Measurements from ENCODE around the gene GLG1. TPM values are rescaled to one million over a fixed set of nuclear protein-coding genes. Genes with fewer than 3 reads are reported as not detected.
"Not testable (repeated sequence)": the region's sequence is repeated elsewhere in the genome, so short reads cannot be mapped to it uniquely, and the experiment has no call there.

The GLG1 gene
- 117 TPM for polyA plus RNA-seq (2013, experiment 1 of 2)
- polyA plus RNA-seq (2013, experiment 2 of 2), result 111 TPM

DNA sequence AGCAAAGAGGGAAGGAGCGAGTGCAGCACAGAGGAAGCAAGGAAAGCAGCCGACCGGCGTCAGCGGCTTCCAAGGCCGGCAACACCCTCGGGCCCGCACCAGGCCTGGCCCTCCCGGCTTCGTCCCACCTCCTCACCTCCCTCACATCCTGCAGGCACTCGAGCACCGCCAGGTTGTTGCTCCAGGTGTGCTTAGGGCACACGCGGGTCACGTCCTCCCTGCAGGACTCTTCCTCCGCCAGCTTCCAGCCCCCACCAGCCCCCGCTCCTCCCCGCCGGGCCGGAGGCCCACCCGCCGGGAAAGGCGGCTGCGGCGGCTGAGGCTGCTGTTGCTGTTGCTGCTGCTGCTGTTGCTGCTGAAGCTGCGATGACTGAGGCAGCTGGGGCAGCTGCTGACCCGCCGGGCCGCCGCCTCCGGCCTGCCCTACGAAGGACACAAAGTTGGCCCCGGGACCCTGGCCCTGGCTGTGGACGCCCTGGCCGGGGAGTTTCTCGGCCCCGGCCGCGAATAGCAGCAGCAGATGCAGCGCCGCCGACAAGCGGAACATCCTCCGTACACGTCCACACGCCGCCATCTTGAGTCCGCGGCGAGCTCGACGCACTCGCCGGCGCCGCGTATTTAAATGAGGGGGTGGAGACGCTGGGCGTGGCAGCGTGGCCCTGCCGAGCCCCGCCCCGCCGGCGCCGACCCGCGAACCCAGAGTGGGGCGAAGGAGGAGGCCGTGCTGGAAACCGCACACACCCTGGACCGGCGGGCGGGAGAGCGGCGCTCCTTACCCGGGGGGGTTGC, at the start of gene GLG1:
Gene GLG1 (minus strand): TSS at position 594 of the 789 bp plus-strand sequence. CDS start 20 bp downstream, at position 574.
- H4K8ac ChIP-seq (ENCODE audit: low read length), result peak within 1 kb of the TSS; percentile 21
- H3K23ac ChIP-seq (ENCODE audit: low read length in 2 of 2), result peak within 1 kb of the TSS; percentile 69 to 99
- no peaks in the 10 kb centered on the region for H3K79me1 ChIP-seq (replicated peaks; ENCODE audit: low read length, poor library complexity, severe bottlenecking)
- H3K36me3 ChIP-seq (ENCODE audit: control insufficient read depth in 1 of 2, insufficient read depth in 2 of 2, low read depth in 1 of 2, low read length in 2 of 2), result no peaks in the 10 kb centered on the region
- H2AFZ ChIP-seq (ENCODE audit: low read depth, low read length), result peak within 1 kb of the TSS; percentile 76
- H3K4me2 ChIP-seq (ENCODE audit: low read length, poor library complexity, severe bottlenecking), result peak within 1 kb of the TSS; percentile 57
- peak within 1 kb of the TSS; percentile 90 for H4K91ac ChIP-seq (ENCODE audit: low read length)
- no peaks in the 10 kb centered on the region for H3K27me3 ChIP-seq (ENCODE audit: control insufficient read depth in 1 of 2, insufficient read depth in 1 of 2, low read length in 2 of 2)
- H2BK120ac ChIP-seq (ENCODE audit: low read depth, low read length), result peak within 1 kb of the TSS; percentile 37
- peak within 1 kb of the TSS; percentile 39 for H2BK15ac ChIP-seq (ENCODE audit: low read depth, poor library complexity, severe bottlenecking)
- H3K9ac ChIP-seq (ENCODE audit: low read length), result peak within 1 kb of the TSS; percentile 95
- peak within 1 kb of the TSS; percentile 33 for H2BK5ac ChIP-seq (ENCODE audit: low read depth, low read length, poor library complexity, severe bottlenecking)
- H2BK12ac ChIP-seq (ENCODE audit: low read length in 2 of 2), result peak within 1 kb of the TSS; percentile 38 to 72
- H3K9me3 ChIP-seq (ENCODE audit: control insufficient read depth, low read length), result no peaks in the 10 kb centered on the region
- peak within 1 kb of the TSS; percentile 82 to 96 for H3K4me3 ChIP-seq (ENCODE audit: insufficient read depth in 1 of 2, low read depth in 1 of 2, low read length in 2 of 2)
- H3K4ac ChIP-seq (ENCODE audit: low read depth in 1 of 2, low read length in 2 of 2), result peak within 1 kb of the TSS; percentile 19 to 36
- H3K14ac ChIP-seq (ENCODE audit: low read length in 2 of 2), result peak within 1 kb of the TSS; percentile 5 to 96
- peak within 1 kb of the TSS; percentile 84 for H3K27ac ChIP-seq (ENCODE audit: low read length, poor library complexity, severe bottlenecking)
- under 1% methylated on average over 76 of the region's 77 CpGs for WGBS
- no peak within 1 kb of the TSS for H2AK5ac ChIP-seq (ENCODE audit: low read length, severe bottlenecking)
- H3K18ac ChIP-seq (ENCODE audit: low read depth in 1 of 2, low read length in 2 of 2), result peak within 1 kb of the TSS; percentile 60 to 73
- peak; percentile 92 for DNase-seq
- peaks cover 13% of the 10 kb centered on the region for H3K4me1 ChIP-seq (ENCODE audit: control insufficient read depth, insufficient read depth, low read depth, low read length)

DNA sequence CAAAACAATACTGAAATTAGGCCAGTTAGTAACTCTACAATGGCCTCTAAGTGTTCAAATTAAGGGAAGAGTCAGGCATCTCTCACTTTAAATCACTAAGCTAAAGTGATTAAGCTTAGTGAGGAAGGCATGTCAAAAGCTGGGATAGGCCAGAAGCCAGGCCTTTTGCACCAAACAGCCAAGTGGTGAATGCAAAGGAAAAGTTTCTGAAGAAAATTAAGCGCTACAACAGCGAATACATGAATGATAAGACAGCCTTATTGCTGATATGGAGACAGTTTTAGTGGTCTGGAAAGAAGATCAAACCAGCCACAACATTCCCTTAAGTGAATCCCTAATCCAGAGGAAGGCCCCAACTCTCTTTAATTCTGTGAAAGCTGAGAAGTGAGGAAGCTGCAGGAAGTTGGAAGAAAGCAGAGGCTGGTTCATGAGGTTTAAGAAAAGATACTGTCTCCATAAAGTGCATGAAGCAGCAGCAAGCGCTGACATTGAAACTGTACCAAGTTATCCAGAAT, 47.7 kb upstream of the GLG1 start:
- Histone ChIP-seq H2BK120ac (ENCODE audit: low read depth, low read length) (no peak overlapping the region), H3K36me3 (ENCODE audit: control insufficient read depth in 1 of 2, insufficient read depth in 2 of 2, low read depth in 1 of 2, low read length in 2 of 2) (peaks cover 18 to 61% of the 10 kb centered on the region in 2 experiments), H2BK15ac (ENCODE audit: low read depth, poor library complexity, severe bottlenecking) (no peak overlapping the region), H3K27ac (ENCODE audit: low read length, poor library complexity, severe bottlenecking) (no peak overlapping the region), H4K91ac (ENCODE audit: low read length) (no peak overlapping the region), H3K79me1 (replicated peaks; ENCODE audit: low read length, poor library complexity, severe bottlenecking) (peaks cover 10% of the 10 kb centered on the region), H4K8ac (ENCODE audit: low read length) (no peak overlapping the region), H3K4me1 (ENCODE audit: control insufficient read depth, insufficient read depth, low read depth, low read length) (peaks cover 3% of the 10 kb centered on the region), H3K9me3 (ENCODE audit: control insufficient read depth, low read length) (no peaks in the 10 kb centered on the region), H3K4me3 (ENCODE audit: insufficient read depth in 1 of 2, low read depth in 1 of 2, low read length in 2 of 2) (no peak overlapping the region), H2BK12ac (ENCODE audit: low read length in 2 of 2) (no peak overlapping the region), H3K9ac (ENCODE audit: low read length) (no peak overlapping the region), H3K4me2 (ENCODE audit: low read length, poor library complexity, severe bottlenecking) (no peak overlapping the region), H3K4ac (ENCODE audit: low read depth in 1 of 2, low read length in 2 of 2) (no peak overlapping the region), H2AFZ (ENCODE audit: low read depth, low read length) (no peak overlapping the region), H3K27me3 (ENCODE audit: control insufficient read depth in 1 of 2, insufficient read depth in 1 of 2, low read length in 2 of 2) (no peaks in the 10 kb centered on the region), H3K14ac (ENCODE audit: low read length in 2 of 2) (no peak overlapping the region), H2AK5ac (ENCODE audit: low read length, severe bottlenecking) (no peak overlapping the region), H3K18ac (ENCODE audit: low read depth in 1 of 2, low read length in 2 of 2) (no peak overlapping the region), H2BK5ac (ENCODE audit: low read depth, low read length, poor library complexity, severe bottlenecking) (no peak overlapping the region), H3K23ac (ENCODE audit: low read length in 2 of 2) (no peak overlapping the region)
- WGBS, result 100% methylated on average over 2 of the region's 3 CpGs
- no peak for DNase-seq

DNA sequence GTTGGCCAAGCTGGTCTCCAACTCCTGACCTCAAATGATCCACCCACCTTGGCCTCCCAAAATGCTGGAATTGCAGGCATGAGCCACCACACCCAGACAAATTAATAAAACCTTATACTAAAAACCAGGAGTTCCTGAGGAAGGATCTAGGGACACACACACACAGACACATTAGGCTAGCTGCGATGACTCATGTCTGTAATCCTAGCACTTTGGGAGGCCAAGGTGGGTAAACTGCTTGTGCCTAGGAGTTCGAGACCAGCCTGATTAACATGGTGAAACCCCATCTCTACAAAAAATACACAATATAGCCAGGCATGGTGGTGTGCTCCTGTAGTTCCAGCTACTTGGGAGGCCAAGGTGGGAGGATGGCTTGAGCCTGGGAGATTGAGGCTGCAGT, 46.0 kb upstream of the GLG1 start:
- not testable (repeated sequence) for H3K4me3 ChIP-seq (ENCODE audit: insufficient read depth in 1 of 2, low read depth in 1 of 2, low read length in 2 of 2); H3K4me1 ChIP-seq (ENCODE audit: control insufficient read depth, insufficient read depth, low read depth, low read length); H2BK120ac ChIP-seq (ENCODE audit: low read depth, low read length); H2BK12ac ChIP-seq (ENCODE audit: low read length in 2 of 2); H3K27ac ChIP-seq (ENCODE audit: low read length, poor library complexity, severe bottlenecking); H3K4me2 ChIP-seq (ENCODE audit: low read length, poor library complexity, severe bottlenecking); H3K9ac ChIP-seq (ENCODE audit: low read length); H2BK15ac ChIP-seq (ENCODE audit: low read depth, poor library complexity, severe bottlenecking); H3K23ac ChIP-seq (ENCODE audit: low read length in 2 of 2); H3K14ac ChIP-seq (ENCODE audit: low read length in 2 of 2); H2AFZ ChIP-seq (ENCODE audit: low read depth, low read length); H3K4ac ChIP-seq (ENCODE audit: low read depth in 1 of 2, low read length in 2 of 2); H3K27me3 ChIP-seq (ENCODE audit: control insufficient read depth in 1 of 2, insufficient read depth in 1 of 2, low read length in 2 of 2); H3K9me3 ChIP-seq (ENCODE audit: control insufficient read depth, low read length); H2BK5ac ChIP-seq (ENCODE audit: low read depth, low read length, poor library complexity, severe bottlenecking); H4K8ac ChIP-seq (ENCODE audit: low read length); H3K18ac ChIP-seq (ENCODE audit: low read depth in 1 of 2, low read length in 2 of 2); H2AK5ac ChIP-seq (ENCODE audit: low read length, severe bottlenecking); H4K91ac ChIP-seq (ENCODE audit: low read length)
- H3K36me3 ChIP-seq (ENCODE audit: control insufficient read depth in 1 of 2, insufficient read depth in 2 of 2, low read depth in 1 of 2, low read length in 2 of 2), result peaks cover 17 to 61% of the 10 kb centered on the region in 2 experiments
- WGBS, result 92% methylated on average over 2 of the region's 2 CpGs
- H3K79me1 ChIP-seq (replicated peaks; ENCODE audit: low read length, poor library complexity, severe bottlenecking), result peaks cover 13% of the 10 kb centered on the region
- peak; percentile 30 for DNase-seq

DNA sequence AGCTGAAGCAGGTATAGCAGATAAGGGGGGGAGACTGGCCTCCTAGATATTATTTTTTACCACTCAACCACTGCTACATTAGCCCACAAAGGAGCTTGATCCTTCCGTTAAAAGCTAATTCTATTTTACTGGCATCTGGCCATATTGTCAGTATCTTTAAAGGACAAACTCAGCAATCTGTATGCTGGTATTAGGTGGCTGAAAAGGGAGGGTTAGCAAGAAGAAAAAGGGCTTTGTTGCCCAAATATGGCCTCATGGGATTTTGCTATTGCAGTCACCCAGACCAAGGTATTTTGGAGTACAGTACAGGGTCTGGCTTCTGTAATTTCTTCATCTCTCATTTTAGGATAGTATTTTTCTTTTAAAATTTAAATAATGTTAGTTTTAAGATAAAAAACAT, 45.3 kb upstream of the GLG1 start:
- no peak overlapping the region for H3K4ac ChIP-seq (ENCODE audit: low read depth in 1 of 2, low read length in 2 of 2)
- H2BK120ac ChIP-seq (ENCODE audit: low read depth, low read length), result no peak overlapping the region
- H2BK15ac ChIP-seq (ENCODE audit: low read depth, poor library complexity, severe bottlenecking), result no peak overlapping the region
- no peak overlapping the region for H3K4me2 ChIP-seq (ENCODE audit: low read length, poor library complexity, severe bottlenecking)
- H3K27me3 ChIP-seq (ENCODE audit: control insufficient read depth in 1 of 2, insufficient read depth in 1 of 2, low read length in 2 of 2), result no peaks in the 10 kb centered on the region
- no peak overlapping the region for H2BK5ac ChIP-seq (ENCODE audit: low read depth, low read length, poor library complexity, severe bottlenecking)
- peaks cover 6% of the 10 kb centered on the region for H3K4me1 ChIP-seq (ENCODE audit: control insufficient read depth, insufficient read depth, low read depth, low read length)
- H2AFZ ChIP-seq (ENCODE audit: low read depth, low read length), result no peak overlapping the region
- no peak overlapping the region for H4K8ac ChIP-seq (ENCODE audit: low read length)
- peaks cover 17 to 63% of the 10 kb centered on the region in 2 experiments for H3K36me3 ChIP-seq (ENCODE audit: control insufficient read depth in 1 of 2, insufficient read depth in 2 of 2, low read depth in 1 of 2, low read length in 2 of 2)
- H3K9me3 ChIP-seq (ENCODE audit: control insufficient read depth, low read length), result no peaks in the 10 kb centered on the region
- no peak overlapping the region for H3K23ac ChIP-seq (ENCODE audit: low read length in 2 of 2)
- DNase-seq, result no peak
- no peak overlapping the region for H4K91ac ChIP-seq (ENCODE audit: low read length)
- peaks cover 13% of the 10 kb centered on the region for H3K79me1 ChIP-seq (replicated peaks; ENCODE audit: low read length, poor library complexity, severe bottlenecking)
- H2BK12ac ChIP-seq (ENCODE audit: low read length in 2 of 2), result no peak overlapping the region
- no peak overlapping the region for H3K14ac ChIP-seq (ENCODE audit: low read length in 2 of 2)
- H3K9ac ChIP-seq (ENCODE audit: low read length), result no peak overlapping the region
- no peak overlapping the region for H3K18ac ChIP-seq (ENCODE audit: low read depth in 1 of 2, low read length in 2 of 2)
- no peak overlapping the region for H3K4me3 ChIP-seq (ENCODE audit: insufficient read depth in 1 of 2, low read depth in 1 of 2, low read length in 2 of 2)
- H2AK5ac ChIP-seq (ENCODE audit: low read length, severe bottlenecking), result no peak overlapping the region
- no peak overlapping the region for H3K27ac ChIP-seq (ENCODE audit: low read length, poor library complexity, severe bottlenecking)
- no CpG with 5 or more reads among the region's 1 CpG for WGBS
